ENCODE measurements around the gene RAB39B. TPM values are rescaled to one million over a fixed set of nuclear protein-coding genes. Genes with fewer than 3 reads are reported as not detected.

RAB39B gene
- total RNA-seq, 4 donors from 2014 or later, result 0.41 to 1.4 TPM; not detected in 2

GRCh38 chrX:155221351-155221750, 42.9 kb downstream of the RAB39B start:
- in situ Hi-C loops (cut with MboI; ENCODE audit: low pct_ligation_motif_present in 1 of 4, low pct_unique_long_range_greater_than_20kb in 1 of 4, low sequenced_read_pairs in 3 of 4) (no loop called here), intact Hi-C loops (cut with DNase I; ENCODE audit: low total_unique reads) (no loop called here)
- peaks cover 0 to 16% (median 2%) of the 10 kb centered on the region in 4 donors for H3K4me1 ChIP-seq
- H3K27me3 ChIP-seq, result no peaks in the 10 kb centered on the region
- no peak for DNase-seq
- no peaks in the 10 kb centered on the region for H3K9me3 ChIP-seq
- TF ChIP-seq, protein P1, sequence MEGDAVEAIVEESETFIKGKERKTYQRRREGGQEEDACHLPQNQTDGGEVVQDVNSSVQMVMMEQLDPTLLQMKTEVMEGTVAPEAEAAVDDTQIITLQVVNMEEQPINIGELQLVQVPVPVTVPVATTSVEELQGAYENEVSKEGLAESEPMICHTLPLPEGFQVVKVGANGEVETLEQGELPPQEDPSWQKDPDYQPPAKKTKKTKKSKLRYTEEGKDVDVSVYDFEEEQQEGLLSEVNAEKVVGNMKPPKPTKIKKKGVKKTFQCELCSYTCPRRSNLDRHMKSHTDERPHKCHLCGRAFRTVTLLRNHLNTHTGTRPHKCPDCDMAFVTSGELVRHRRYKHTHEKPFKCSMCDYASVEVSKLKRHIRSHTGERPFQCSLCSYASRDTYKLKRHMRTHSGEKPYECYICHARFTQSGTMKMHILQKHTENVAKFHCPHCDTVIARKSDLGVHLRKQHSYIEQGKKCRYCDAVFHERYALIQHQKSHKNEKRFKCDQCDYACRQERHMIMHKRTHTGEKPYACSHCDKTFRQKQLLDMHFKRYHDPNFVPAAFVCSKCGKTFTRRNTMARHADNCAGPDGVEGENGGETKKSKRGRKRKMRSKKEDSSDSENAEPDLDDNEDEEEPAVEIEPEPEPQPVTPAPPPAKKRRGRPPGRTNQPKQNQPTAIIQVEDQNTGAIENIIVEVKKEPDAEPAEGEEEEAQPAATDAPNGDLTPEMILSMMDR (IDR thresholded peaks at IDR 0.05), result no peak
- TF ChIP-seq POLR2AphosphoS5 (IDR thresholded peaks at IDR 0.05), result no peak
- no peak for TF ChIP-seq POLR2A (IDR thresholded peaks at IDR 0.05)
- TF ChIP-seq EP300 (IDR thresholded peaks at IDR 0.05; ENCODE audit: low read depth), result no peak
- 94% methylated on average over 4 of the region's 4 CpGs; no CpG with 5 or more reads in 1 of the 2 donors for whole genome bisulfite sequencing, 2 donors (ENCODE audit: low coverage in 1 of 2)
- no peaks in the 10 kb centered on the region for H3K36me3 ChIP-seq
- no peak overlapping the region for H3K27ac ChIP-seq
- H3K4me3 ChIP-seq, result no peak overlapping the region

- H3K36me3 ChIP-seq, result no peaks in the 10 kb centered on the region
- in situ Hi-C loops (cut with MboI; ENCODE audit: low pct_ligation_motif_present in 1 of 4, low pct_unique_long_range_greater_than_20kb in 1 of 4, low sequenced_read_pairs in 3 of 4) (no loop called here), intact Hi-C loops (cut with DNase I; ENCODE audit: low total_unique reads) (no loop called here)
- H3K4me1 ChIP-seq, result peaks cover 0 to 19% (median 2%) of the 10 kb centered on the region in 4 donors
- H3K27ac ChIP-seq, result no peak overlapping the region
- H3K4me3 ChIP-seq, result no peak overlapping the region
- 80% methylated on average over 2 of the region's 2 CpGs; no CpG with 5 or more reads in 1 of the 2 donors for WGBS, 2 donors (ENCODE audit: low coverage in 1 of 2)
- no peaks in the 10 kb centered on the region for H3K27me3 ChIP-seq
- DNase-seq, result no peak
- TF ChIP-seq, protein P1 (IDR thresholded peaks at IDR 0.05), result no peak
- TF ChIP-seq POLR2AphosphoS5 (IDR thresholded peaks at IDR 0.05), result no peak
- no peak for TF ChIP-seq POLR2A (IDR thresholded peaks at IDR 0.05)
- no peak for TF ChIP-seq EP300 (IDR thresholded peaks at IDR 0.05; ENCODE audit: low read depth)
- H3K9me3 ChIP-seq, result no peaks in the 10 kb centered on the region
These were observed 45.5 kb downstream of the RAB39B start for GRCh38 chrX:155218777-155219176.

DNA sequence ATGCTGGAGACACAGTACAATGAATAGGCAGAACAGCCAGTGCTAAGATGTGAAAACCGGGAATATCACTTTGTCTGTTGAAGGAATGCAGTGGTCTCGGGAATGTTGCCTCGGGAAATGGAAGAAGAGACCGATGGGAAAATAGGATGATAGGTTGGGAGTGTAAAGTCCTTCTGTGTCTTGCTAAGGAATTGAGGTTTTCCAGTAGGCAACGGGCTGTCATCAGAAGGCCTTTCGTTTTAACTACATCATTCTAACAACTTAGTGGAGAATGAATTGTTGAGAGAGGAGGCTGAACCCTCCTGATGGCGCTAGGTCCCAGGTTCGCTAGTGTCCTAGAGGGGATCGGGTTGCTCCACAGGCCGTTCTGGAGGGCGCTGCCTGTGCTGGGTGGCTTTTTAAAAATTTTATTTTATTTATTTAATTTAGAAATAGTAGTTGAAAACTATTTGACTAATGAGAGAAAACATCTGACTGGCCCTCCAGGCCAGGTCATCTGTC, 47.3 kb downstream of the RAB39B start:
- TF ChIP-seq POLR2AphosphoS5 (IDR thresholded peaks at IDR 0.05), result no peak
- TF ChIP-seq, protein P1 (IDR thresholded peaks at IDR 0.05), result peak in 1 of 5 experiments; percentile 18
- H3K27ac ChIP-seq, result peak overlapping the region; percentile 84 to 92 (median 90)
- no peaks in the 10 kb centered on the region for H3K9me3 ChIP-seq
- H3K27me3 ChIP-seq, result no peaks in the 10 kb centered on the region
- intact Hi-C loops (cut with DNase I; ENCODE audit: low total_unique reads), result no loop called here
- H3K36me3 ChIP-seq, result no peaks in the 10 kb centered on the region
- in situ Hi-C loops (cut with MboI; ENCODE audit: low pct_ligation_motif_present in 1 of 4, low pct_unique_long_range_greater_than_20kb in 1 of 4, low sequenced_read_pairs in 3 of 4), result no loop called here
- H3K4me3 ChIP-seq, result peak overlapping the region; percentile 51 to 79 (median 68)
- DNase-seq, result no peak
- WGBS, 2 donors (ENCODE audit: low coverage in 1 of 2), result 37% methylated on average over 11 of the region's 11 CpGs; no CpG with 5 or more reads in 1 of the 2 donors
- peaks cover 0 to 19% (median 2%) of the 10 kb centered on the region in 4 donors for H3K4me1 ChIP-seq

GRCh38 chrX:155216179-155216939, 47.9 kb downstream of the RAB39B start, which contains the start of gene VBP1:
Gene VBP1, plus strand, starts transcription at chrX:155216460. Its CDS starts 23 bp downstream, at chrX:155216483.
- Histone ChIP-seq H3K27me3 (no peaks in the 10 kb centered on the region), H3K36me3 (no peaks in the 10 kb centered on the region), H3K4me1 (peaks cover 0 to 19% (median 2%) of the 10 kb centered on the region in 4 donors), H3K27ac (peak within 1 kb of the TSS; percentile 84 to 92 (median 90)), H3K9me3 (no peaks in the 10 kb centered on the region), H3K4me3 (peak within 1 kb of the TSS; percentile 51 to 79 (median 68))
- intact Hi-C loops (cut with DNase I; ENCODE audit: low total_unique reads) (no loop called here), in situ Hi-C loops (cut with MboI; ENCODE audit: low pct_ligation_motif_present in 1 of 4, low pct_unique_long_range_greater_than_20kb in 1 of 4, low sequenced_read_pairs in 3 of 4) (no loop called here)
- 47% methylated on average over 53 of the region's 53 CpGs; no CpG with 5 or more reads in 1 of the 2 donors for WGBS, 2 donors (ENCODE audit: low coverage in 1 of 2)
- TF ChIP-seq, protein P1 (IDR thresholded peaks at IDR 0.05), result peak; percentile 44 to 63 (median 50)
- TF ChIP-seq EP300 (IDR thresholded peaks at IDR 0.05; ENCODE audit: low read depth) (no peak), POLR2A (IDR thresholded peaks at IDR 0.05) (no peak), POLR2AphosphoS5 (IDR thresholded peaks at IDR 0.05) (peak in 1 of 3 donors; percentile 29)
- DNase-seq, result peak; percentile 90
